HG02798 (cell line): ENCODE results near the gene XYLB.
A peak's percentile ranks its signal among the peaks of the same experiment; 100 is the strongest.

Experiments
- ATAC-seq: cut with Tn5 transposase; IDR thresholded peaks from one replicate; pipeline ENCODE4 v1.9.1; 2021; ENCODE audit warnings: mild to moderate bottlenecking; ENCODE audit not compliant: unreplicated experiment, poor library complexity

Gene XYLB

DNA sequence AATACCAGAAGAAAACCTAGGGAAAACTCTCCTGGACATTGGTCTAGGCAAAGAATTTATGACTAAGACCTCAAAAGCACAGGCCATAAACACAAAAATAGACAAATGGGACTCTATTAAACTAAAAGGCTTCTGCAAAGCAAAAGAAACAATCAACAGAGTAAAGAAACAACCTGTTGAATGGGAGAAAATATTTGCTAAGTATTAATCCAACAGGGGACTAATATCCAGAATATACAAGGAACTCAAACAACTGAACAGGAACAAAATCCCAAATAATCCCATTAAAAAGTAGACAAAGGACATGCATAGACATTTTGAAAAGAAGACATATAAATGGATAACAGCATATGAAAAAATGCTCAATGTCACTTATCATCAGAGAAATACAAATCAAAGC is 100.2 kb downstream of the XYLB start:
- ATAC-seq, result no peak

DNA sequence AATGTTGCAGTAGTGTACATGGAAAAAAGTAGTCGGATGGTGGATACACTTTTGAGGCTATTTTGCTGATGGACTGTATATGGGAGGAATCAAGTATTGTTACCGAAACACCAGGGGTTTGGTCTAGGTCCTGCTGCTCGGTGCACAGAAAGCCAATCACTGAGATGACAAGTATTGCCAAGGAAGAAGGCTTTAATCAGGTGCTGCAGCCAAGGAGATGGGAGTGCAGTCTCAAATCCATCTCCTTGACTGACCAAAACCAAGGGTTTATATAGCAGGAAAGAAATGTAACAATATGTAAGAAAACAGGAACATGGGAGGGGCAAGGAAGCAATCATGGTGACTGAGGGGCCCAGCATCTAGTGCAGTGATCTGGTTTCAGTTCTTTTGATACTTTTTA is 104.3 kb downstream of the XYLB start:
- no peak for ATAC-seq

DNA sequence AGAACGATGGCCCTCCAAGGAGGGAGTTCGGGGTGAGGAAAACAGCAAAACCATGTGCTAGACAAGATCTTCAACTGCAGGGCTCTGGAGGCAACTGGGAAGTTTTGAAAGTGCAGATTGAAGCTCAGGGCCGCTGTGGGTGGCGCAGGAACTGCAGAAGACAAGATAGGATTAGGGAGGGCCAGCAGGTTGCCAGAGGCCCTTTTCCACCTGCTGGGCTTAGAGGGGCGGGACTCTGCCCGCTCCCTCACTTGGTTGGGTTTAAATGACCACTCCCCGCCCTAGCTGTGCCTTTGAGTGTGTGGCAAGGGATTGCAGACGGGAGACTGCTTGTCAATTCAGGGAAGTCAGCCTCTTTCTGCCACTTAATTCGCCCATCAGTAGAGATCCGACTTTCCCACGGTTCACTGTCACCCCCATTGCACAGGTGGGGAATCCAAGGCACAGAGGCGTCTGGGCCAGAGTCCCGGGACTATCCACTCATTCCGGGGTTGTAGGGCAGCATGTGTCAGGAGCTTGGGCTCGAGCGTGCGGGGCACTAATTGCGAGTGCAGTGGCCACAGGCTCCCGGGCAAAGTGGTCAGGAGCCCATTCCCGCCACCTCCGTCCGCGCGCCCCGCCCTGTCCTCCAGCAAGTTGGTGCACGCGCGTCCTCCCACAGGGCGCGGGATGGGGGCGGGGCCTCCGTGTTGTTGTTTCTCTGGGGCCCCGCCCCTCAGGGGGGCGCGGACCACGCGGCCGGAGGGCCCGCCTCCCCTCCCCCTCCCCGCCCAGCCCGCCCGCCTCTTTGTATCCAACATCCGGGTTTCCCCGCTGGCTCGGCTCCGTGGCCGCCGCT is 106.7 kb downstream of the XYLB start, which contains the start of gene ACVR2B:
TSS of gene ACVR2B (plus strand) at position 816 of the 838 bp plus-strand sequence. CDS start 433 bp downstream, outside the sequence.
- ATAC-seq, result peak; percentile 72

DNA sequence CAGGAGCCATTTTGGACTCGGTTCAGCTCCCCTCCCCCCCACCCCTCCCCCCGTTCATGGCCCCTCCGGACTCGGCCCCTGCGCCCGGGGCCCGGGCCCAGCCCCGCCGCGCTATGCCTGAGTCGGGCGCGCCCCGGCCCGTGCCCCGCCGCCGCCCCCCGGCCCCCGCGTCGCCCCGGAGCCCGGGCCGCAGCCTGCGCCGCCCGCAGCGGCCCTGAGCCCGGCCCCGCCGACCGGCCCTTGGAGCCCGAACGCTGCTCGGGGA is 107.3 kb downstream of the XYLB start:
- ATAC-seq, result no peak

DNA sequence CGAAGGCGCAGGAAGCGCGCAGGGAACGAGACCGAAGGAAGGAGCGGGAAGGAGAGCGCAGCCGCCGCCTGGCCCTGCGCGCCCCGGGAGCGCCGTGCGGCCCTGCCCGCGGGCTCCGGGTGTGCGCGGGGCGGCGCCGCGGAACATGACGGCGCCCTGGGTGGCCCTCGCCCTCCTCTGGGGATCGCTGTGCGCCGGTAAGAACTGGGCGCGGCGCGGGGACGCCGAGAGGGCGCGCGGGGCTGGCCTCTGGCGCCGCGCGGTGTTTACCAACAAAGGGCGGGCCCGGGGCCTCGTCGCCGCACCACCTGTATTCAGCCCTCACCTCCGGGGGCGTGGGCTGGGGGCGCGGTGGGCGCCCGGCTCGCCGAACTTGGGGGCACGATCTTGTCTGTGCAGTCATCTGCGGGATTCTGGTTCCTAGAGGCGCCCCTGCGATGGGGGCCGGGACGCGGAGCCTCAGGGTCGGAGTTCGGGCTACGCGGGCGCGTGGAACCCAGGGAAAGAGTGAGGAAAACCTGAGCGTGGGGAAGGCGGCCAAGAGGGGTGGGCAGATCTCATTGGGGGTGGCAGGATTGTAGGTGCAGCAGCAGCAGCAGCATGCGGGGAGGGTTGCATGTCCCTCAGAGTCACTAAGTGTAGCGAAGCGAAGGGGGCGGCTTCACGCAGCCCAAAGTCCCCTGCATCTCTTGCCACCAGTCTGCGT is 107.7 kb downstream of the XYLB start:
- peak; percentile 24 for ATAC-seq

DNA sequence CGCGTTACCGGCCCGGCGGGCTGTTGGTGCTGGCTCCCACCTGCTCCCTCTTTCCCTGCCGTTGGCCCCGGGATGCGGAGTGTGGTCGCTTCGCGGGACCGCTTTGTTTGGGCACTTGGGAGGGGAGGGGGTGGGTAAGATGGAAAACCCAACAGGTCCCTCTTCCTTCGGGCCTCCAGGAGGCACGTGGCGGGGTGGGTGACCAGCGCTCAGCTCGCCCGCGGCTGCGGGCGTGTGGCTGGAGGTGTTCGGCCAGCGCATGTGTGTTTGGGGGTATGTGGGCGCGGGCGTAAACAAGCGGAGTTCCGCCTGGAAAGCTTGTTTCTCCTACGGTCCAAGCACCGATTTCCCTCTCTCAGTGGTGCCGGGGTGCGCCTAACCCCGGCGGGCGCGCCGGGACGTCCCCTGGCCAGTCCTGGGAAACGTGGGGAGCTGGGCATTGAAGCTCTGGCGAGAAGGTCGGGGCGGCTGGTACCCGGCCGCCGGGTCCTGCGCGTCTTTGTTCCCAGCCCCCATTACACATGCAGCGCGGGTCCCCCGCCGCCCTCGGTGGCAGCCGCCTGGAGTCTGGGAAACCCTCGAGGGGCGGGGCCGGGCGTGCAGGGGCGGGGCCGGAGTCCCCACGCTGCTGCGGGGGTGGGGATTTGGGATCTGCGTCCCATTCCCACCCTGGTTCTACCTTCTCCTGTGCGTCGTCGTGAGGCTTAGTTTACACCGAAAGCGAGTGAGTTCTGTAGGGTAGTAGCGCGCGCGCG is 108.5 kb downstream of the XYLB start:
- ATAC-seq, result peak; percentile 36

DNA sequence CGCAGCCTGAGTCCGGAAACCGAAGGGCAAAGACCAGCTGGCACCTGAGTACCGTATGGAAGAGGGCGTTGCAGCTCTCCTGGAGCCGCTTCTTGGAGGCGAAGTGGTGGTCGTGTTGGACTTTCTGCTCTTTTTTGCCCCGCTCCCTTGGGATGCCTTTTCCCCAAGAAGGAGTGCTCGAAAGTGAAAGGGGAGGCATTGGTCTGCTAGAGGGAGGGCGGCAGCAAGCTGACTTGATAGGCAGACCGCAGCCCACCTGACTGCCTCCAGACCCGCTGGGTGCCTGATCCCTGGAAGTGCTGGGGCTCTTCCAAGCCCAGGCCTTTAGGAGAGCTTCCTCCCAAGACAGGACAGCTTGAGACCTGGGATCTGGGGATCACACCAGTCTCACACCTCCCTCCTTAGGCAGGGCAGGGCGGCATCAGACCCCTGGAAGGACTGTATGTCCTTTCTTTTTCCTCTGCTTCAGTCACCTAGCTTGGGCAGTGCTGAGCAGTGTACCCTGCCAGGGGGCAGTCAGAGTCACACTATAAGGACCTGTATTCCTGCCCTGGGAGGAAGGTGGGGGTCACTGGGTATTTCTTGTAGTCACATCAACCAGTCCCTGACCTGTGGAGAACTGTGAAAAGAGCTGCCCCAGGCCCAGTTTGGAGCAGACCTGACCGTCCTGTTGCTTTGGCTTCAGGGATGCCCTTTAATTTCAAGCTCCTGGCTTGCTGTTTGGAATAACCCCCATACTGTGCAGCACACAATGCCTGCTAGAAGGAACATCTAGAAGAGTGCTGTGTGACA is 109.2 kb downstream of the XYLB start:
- ATAC-seq, result peak; percentile 10

DNA sequence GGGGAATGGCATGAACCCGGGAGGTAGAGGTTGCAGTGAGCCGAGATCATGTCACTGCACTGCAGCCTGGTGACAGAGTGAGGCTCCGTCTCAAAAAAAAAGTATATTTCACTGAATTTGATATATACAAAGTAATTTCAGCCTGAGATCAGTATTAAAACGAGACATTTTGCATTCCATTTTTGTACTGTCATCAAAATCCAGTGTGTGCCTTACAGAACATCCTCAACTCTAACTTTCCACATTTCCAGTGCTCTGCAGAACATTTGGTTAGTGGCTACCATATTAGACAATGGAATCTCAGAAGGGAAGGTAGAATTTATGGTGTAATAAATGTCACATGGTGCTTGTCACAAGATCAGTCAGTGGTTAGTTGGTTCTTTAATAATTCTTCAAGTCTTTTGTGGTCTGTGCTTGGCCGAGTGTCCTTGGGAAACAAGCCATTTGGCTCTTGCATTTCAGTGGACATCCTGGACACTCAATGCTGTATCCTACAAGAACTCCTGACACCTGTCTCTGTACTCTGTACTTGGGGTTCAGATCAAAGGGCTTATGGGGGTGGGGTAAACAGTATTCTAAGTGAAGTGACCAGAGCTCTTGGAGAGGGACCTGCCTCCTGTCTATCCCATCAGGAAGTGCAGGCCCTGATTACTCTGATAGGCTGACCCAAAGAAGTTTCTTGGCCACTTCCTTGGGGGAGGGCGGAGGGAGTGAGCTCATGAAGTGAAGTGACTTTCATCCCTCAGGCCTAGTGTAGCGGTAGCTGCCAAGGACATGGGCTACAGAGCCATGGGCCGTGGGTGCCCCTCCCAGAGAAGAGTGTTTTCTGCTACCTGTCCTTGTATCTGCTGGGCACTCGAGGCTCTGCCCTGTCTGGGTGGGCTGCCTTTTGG is 110.8 kb downstream of the XYLB start:
- no peak for ATAC-seq

DNA sequence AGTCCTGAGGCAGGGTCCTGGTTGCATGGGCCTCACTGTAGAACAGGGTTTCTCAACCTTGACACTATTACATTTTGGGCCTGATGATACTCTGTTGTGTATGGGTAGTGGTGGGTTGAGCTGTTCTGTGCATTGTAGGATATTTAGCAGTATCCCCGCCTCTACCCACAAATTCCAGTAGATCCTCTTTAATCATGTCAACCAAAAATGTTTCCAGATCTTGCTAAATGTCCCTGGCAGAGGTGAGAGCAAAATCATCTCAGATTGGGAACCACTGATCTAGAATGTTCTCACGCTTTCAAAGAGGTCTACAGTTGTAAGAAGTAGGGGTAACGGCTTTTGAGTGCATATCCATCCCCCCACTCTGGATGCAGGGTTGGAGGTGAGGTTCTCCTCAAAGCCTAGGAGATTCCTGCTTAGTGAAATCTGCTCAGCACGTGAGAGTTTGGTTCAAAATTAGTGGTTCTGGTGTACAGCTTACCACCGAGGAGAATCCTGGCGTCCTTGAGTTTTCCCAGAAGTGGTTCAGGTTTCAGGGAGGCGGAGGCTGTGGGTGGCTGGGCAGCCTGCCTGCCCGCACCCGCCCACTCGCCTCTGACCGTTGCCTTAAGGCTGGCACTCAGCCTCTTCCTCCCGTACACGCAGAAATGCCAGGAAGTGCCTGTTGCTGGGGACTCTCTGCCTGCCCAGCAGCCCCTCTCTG is 112.4 kb downstream of the XYLB start:
- no peak for ATAC-seq

DNA sequence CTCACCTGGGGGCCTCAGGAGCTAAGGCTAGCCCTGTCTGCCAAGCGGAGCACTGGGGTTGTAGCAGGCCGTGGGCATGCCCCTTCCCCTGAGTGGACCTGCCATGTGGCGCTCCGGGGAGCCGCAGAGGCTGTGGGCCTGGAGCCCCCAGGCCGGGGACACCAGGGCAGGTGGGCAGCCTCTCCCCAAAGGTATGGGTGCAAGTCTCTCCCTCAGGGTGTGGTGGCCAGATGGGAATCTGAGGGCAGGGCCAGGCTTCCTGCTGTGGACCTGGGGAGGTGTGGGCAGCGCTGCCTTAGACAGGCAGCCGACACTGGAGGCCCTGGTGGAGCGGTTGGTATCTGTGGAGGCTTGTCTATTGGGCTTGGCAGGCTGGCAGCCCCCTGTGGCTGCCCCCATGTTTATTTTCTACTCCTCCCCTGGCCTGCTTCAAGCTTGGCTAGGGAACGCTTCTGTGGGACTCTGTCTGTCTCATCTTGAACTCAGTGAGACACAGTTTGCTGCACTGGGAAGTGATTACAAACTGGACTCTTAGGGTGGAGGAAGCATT is 113.0 kb downstream of the XYLB start:
- ATAC-seq, result no peak

DNA sequence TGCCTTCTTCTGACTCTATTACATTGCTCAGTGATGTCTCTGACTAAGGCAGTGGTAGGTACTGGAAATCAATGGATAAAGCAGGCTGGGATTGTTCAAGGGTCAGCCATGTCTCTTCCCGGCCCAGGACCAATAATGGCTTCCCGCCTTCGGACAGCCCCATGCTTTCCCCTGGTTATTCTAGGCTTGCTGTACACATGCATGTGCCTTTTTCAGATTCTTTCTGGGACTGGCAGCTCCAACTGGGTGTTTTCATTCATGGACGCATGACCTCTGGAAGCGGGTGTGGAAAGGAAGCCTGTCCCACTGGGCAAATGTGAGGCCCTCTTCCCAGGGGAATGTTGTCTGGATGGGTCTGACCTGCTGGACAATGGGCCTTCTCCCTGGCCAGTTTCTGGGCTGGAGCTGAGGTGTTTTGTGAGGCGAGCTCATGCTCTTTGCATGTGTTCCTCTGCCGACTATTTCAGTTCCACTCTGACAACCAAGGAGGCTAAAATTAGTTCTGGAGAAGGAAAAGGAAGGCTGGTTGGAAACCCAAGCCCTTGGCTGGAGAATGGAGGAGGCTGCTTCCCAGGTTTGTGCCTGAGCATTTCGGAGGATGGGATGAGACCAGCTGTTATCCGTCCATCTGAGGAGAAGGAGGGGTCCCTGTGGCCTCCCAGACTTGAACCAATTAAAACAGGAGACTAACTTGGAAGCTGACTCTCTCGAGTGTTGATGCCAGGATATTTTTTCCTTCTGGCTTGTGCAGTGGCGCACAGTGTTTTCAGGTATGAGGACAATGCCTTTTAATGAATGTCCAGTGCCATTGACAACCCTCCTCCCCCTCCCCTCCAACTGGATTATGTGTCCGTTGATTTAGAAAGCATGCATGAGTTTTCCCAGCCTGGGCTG is 114.0 kb downstream of the XYLB start:
- no peak for ATAC-seq
